ENCODE results near the gene HOXC9.

- TF ChIP-seq, protein P1, sequence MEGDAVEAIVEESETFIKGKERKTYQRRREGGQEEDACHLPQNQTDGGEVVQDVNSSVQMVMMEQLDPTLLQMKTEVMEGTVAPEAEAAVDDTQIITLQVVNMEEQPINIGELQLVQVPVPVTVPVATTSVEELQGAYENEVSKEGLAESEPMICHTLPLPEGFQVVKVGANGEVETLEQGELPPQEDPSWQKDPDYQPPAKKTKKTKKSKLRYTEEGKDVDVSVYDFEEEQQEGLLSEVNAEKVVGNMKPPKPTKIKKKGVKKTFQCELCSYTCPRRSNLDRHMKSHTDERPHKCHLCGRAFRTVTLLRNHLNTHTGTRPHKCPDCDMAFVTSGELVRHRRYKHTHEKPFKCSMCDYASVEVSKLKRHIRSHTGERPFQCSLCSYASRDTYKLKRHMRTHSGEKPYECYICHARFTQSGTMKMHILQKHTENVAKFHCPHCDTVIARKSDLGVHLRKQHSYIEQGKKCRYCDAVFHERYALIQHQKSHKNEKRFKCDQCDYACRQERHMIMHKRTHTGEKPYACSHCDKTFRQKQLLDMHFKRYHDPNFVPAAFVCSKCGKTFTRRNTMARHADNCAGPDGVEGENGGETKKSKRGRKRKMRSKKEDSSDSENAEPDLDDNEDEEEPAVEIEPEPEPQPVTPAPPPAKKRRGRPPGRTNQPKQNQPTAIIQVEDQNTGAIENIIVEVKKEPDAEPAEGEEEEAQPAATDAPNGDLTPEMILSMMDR (conservative IDR thresholded peaks at IDR 0.05 in 1 of 2, IDR thresholded peaks at IDR 0.05 in 1 of 2; ENCODE audit: extremely low read depth in 1 of 2, insufficient read depth in 1 of 2, low read depth in 1 of 2, low read length in 2 of 2) = no peak
- no peak for TF ChIP-seq EZH2 (IDR thresholded peaks at IDR 0.05; ENCODE audit: borderline replicate concordance, low read length)
Measured at GRCh38 chr12:53964315-53964713, 35.6 kb upstream of the HOXC9 start.

Measured in mammary epithelial cell (primary cell).